HTERT RPE-1 (cell line): ENCODE data around the gene TOX3.

Experiments used
- in situ Hi-C: fragments of 300-500 bp; cut with MboI; formaldehyde crosslinking; loops from 4 replicates; pipeline ENCODE4 v1.14.3; 2020; ENCODE audit warnings: low sequenced_read_pairs

The TOX3 gene

DNA sequence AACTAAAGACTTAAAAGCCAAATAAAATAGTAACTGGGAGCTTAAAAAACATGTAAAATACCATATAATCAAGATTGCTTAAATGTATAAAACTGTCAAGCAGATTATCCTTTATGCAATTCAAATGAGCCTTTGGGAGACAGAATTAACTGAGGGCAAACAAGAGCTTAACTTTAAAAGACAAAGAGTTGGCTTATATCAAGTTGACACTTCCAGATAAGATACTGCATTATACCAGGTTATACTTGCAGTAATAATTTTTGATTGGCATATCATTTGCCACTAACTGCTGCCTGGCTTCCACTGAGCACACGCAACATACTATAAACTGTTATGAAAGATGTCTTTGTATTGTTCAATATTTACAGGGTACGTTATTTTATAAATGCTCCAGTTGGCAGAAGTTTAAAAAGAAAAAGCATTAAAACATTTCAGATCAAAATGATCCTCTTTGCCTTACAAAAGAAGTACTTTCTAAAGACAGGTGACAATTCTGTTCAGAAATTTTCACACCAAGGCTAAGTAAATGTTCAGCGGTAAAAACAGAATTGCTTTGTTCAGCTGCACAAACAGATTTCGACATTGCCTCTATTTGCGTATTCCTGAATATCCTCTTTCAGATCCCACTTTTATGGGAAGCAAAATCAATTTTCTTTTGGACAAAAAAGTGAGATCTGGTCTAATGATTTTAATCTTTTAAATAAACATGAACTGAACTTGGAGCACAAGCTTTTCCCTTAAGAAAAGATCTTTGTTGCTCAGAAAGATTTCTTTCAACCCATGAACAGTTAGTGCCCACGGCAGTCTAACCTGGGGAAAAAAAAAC, 50.7 kb downstream of the TOX3 start:
- in situ Hi-C loops = no loop called here

DNA sequence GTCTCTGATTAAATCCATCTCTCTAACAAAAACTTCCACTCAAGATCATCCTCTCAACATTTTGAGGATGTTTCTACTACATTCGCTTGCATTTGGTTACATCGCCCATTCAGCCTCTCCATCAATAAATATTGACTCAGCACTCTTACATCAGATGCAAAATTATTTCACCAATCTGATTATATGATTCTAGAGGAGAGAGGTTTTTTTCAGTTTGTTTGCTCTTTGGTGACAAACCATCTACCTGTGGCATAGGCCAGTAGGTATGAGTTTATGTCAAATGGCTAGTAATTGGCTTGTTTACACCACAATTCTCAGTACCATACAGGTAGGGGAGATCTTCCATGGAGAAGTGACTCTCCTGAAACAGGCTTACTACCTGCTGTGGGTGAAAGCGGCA, 52.3 kb downstream of the TOX3 start:
- in situ Hi-C loops = no loop called here

GRCh38 chr16:52494145-52494544, 52.8 kb downstream of the TOX3 start:
- in situ Hi-C loops = no loop called here

GRCh38 chr16:52492789-52493357, 54.1 kb downstream of the TOX3 start:
- in situ Hi-C loops = no loop called here

DNA sequence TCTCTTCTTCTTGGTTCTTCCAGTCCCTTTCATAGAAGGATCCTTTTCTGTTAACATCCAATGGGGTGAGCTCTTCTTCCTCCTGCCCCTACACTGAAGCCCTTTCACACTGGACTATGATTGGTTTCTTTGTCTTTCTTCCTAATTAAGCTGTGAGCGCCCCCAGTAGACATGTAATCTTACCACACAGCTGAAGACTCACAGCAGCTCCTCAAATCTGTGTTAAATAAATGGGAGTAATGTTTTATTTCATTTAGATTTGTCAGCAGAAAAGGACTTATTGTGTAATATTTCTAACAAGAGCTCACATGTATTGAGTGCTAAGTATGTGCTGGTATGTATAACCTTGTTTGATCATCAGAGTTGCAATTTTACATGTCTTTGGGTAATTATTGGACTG, 55.7 kb downstream of the TOX3 start:
- in situ Hi-C loops = no loop called here

GRCh38 chr16:52489894-52490293, 57.0 kb downstream of the TOX3 start:
- in situ Hi-C loops = no loop called here

GRCh38 chr16:52488837-52489289, 58.1 kb downstream of the TOX3 start:
- in situ Hi-C loops = no loop called here

- in situ Hi-C loops = no loop called here
Measured at GRCh38 chr16:52487849-52488457, 59.0 kb downstream of the TOX3 start.

- in situ Hi-C loops = no loop called here
Measured at GRCh38 chr16:52480237-52480636, 66.7 kb downstream of the TOX3 start.

DNA sequence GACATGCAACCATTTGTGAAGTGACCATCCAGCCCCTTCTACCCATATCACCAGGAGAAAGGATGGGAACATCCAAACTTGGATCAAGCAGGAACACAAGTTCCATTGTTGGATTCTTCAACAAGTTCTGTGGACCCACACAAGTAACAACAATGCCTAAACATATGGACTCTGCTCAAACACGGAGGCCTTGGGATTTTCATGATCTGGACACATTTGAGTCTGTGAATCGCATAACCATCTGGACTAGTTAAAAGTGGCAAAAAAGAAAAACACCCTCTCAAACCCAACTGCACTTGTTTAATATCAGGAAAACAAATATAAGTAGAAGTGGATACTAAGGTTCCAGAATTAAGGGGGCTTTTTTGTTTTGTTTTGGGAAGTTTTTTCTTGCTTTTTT, 70.8 kb downstream of the TOX3 start:
- in situ Hi-C loops = no loop called here

- in situ Hi-C loops = no loop called here
Measured at GRCh38 chr16:52474679-52475078, 72.3 kb downstream of the TOX3 start.

- in situ Hi-C loops = no loop called here
Measured at GRCh38 chr16:52473096-52473495, 73.8 kb downstream of the TOX3 start.

DNA sequence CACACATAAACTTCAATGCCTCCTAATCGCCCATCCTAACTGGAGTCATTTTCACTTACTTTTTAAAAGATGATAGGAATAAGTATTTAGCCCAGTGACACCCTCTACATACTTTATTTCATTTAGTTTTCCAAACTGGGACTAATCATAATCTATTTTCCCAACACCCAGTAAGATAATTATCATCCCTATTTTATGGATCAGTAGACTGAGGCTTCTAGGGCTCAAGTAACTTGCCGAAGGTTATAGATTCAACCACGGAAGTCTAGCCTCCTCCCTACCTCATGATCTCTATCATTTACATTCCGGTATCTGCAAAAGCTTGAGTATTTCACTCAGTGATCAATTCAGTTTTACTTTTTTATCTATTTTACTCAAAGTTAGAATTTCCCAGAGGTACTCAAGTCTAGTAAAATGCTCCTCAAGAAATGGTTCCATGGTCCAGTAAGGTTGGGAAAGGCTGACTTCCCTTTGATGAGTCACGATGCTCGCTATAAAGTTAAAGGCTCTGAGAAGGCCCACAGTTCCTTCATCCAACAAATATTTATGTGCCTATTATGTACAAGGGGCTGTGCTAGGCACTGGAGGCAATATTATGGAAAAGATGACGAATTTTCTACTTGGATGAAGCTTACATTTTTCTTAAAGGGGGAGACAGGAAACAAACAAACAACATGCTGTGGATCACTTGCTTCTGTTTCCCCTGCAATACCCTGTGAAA, 75.1 kb downstream of the TOX3 start:
- in situ Hi-C loops = no loop called here

GRCh38 chr16:52470585-52470984, 76.4 kb downstream of the TOX3 start:
- in situ Hi-C loops = no loop called here

DNA sequence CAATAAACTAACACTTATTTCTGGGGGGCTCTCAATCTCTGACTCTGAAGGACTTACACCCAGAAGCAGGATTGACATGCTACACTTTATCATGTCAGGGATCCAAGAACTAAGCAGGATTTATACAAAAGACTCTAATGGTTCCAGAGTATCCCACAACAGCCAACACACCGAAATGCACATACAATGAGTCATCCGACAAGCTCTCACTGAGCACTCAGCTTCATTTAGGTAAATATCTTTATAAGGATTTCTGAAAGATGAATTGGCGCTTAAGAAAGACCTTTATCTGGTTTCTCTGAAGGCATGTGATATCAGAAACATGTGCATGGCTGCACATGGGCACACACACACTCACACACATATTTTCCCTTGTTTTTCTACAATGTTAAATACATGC, 77.2 kb downstream of the TOX3 start:
- in situ Hi-C loops = no loop called here

- in situ Hi-C loops = no loop called here
Measured at GRCh38 chr16:52469091-52469490, 77.9 kb downstream of the TOX3 start.

DNA sequence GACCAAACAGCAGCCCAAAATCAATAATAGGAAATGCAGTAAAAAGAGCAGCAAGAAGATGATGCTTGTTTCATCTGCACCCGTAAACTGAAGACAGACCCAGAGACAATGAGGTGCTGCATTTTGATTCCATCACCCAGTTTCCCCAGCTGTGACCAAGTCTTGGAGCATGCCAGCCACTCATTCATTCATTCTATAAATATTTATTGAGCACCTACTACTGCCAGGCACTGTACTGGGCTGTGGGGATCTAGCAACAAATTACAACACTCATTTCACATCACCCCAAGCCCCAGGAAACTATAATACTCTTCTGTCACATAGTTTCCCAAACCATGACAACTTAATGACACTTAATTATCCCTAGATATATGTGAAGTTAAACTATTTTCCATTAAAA, 79.2 kb downstream of the TOX3 start:
- in situ Hi-C loops = no loop called here

- in situ Hi-C loops = no loop called here
Measured at GRCh38 chr16:52466994-52467393, 79.9 kb downstream of the TOX3 start.

DNA sequence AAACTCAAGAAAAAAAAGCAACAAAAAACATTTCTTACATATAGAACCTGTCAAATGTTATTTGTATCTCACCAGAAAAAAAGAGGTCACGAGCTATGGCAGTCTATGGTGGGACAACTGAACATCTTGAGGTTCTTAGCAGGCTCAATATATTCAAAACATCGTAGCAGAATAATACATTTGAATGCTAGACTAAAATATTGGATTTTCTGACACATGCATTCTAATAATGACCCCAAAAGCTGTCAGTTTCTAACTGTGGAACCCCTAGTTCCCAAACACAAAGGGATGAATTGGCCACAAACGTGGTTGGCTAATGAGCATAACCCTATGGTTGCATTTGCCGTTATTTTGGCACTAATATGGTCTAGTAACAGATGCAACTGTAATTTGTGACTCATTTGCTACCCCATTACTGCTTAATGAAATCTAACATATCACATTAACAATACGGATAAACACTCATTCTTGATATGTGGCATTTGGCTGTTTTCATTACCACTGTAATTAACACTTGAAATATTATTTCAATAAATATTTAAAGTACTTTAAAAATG, 81.2 kb downstream of the TOX3 start:
- in situ Hi-C loops = no loop called here

DNA sequence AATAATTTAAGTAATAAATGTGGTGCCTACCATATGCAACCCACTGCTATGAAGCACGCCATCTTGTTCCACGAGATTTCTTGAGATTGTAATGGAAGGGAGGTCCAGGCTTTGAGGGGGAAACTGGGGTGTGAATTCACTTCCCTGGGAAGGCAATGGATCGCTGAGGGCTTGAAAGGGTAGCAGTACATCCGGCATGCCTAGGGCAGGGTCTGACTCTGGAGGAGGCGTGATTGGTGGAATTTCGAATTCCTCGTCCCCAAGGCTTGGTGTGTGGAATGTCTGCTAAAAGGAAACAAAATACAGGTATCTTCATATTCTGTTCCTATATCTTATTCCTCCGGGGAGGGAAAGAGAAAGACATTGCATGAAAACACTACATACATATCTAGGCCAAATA, 83.0 kb downstream of the TOX3 start:
- in situ Hi-C loops = no loop called here

DNA sequence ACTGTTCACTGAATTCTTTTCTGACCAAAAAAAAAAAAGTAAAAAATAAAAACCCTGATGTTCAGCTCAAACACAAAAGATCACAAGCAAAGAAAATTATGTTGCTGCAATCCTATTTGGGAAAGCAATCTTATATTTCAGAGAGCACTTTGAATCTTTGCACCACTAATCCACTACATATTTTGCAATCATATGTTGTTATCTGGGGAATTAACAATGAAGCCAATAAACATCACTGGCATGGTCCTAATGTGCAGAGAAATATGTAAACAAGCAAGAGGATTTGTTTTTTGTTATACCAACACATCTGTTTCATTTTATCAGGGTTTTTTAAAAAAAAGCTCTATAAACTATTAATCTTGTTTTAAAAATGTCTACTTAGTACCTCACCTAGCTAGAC, 84.1 kb downstream of the TOX3 start:
- in situ Hi-C loops = no loop called here
